Endothelial cell of umbilical vein (primary cell): Measurements from ENCODE around the gene AKAP6.

ENCODE experiments used
- CTCF ChIP-seq, 2 donors: IDR thresholded peaks; 1 replicate in 1 of 2; 2 replicates in 1 of 2; pipeline ENCODE4 v1.5.1; 2011; ENCODE audit warnings: low read length in 2 of 2, mild to moderate bottlenecking in 2 of 2, moderate library complexity in 2 of 2, control low read depth in 1 of 2, inconsistent platforms in 1 of 2, low read depth in 1 of 2; ENCODE audit not compliant: insufficient read depth in 1 of 2; ENCODE audit errors: extremely low read depth in 1 of 2
- EZH2 ChIP-seq: IDR thresholded peaks from 2 replicates; pipeline ENCODE4 v1.6.1; 2012; ENCODE audit warnings: borderline replicate concordance, low read depth, mild to moderate bottlenecking, moderate library complexity, low read length, inconsistent platforms; ENCODE audit not compliant: severe bottlenecking
- FOS ChIP-seq: IDR thresholded peaks from 2 replicates; pipeline ENCODE4 v1.6.1; 2011; ENCODE audit warnings: mild to moderate bottlenecking, low read length, moderate library complexity, borderline replicate concordance; ENCODE audit not compliant: insufficient read depth
- GATA2 ChIP-seq: IDR thresholded peaks from 2 replicates; pipeline ENCODE4 v1.7.0; 2011; ENCODE audit warnings: low read depth, mild to moderate bottlenecking, moderate library complexity, mixed read lengths, low read length; ENCODE audit not compliant: insufficient read length, insufficient read depth
- MAX ChIP-seq: IDR thresholded peaks from 2 replicates; pipeline ENCODE4 v1.6.1; 2011; ENCODE audit not compliant: insufficient read depth, insufficient read length
- MYC ChIP-seq: IDR thresholded peaks from one replicate; pipeline ENCODE4 v1.6.1; 2011; ENCODE audit warnings: mild to moderate bottlenecking, low read depth, low read length
- POLR2A ChIP-seq: IDR thresholded peaks from 2 replicates; pipeline ENCODE4 v1.6.1; 2012; ENCODE audit warnings: low read depth, mild to moderate bottlenecking, control low read depth, low read length
- POLR2AphosphoS5 ChIP-seq: IDR thresholded peaks from 2 replicates; pipeline ENCODE4 v1.6.1; 2012; ENCODE audit warnings: low read depth, mild to moderate bottlenecking, control low read depth, low read length, moderate library complexity; ENCODE audit not compliant: insufficient read depth

DNA sequence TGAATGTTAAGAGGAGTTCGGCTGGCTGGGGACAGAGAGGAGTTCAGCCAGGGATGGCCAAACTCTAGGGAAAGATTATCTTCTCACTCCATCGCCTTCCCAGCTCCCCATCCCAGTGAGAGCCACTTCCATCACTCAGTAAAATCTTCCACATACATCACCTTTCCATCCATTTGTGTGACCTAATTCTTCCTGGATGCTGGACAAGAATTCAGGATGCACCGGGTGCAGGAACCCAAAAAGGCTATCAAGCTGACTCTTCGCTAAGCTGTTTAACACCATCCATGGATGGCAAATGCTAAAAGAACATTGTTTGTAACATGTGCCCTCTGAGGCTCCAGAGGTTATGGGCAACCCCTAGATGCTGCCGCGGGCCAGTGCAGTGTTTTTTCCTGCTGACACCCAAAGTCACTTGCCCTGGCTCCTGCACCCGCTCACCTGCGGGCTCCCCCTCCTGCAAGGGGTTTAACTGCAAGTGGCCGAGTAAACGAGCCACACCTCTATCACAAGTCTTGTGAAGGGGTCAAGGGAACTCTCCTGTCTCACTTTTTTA is 393.6 kb downstream of the AKAP6 start:
- TF ChIP-seq MYC (no peak), EZH2 (no peak), POLR2AphosphoS5 (no peak), CTCF (IDR thresholded peaks at IDR 0.05; ENCODE audit: extremely low read depth in 1 of 2, insufficient read depth in 1 of 2, low read depth in 1 of 2, low read length in 2 of 2) (no peak), POLR2A (no peak), FOS (no peak), MAX (no peak), GATA2 (no peak)
